Trophoblast cell (in vitro differentiated cells and primary cell): ENCODE results near the gene PHOSPHO1.

Source experiments
- DNase-seq, 2 donors: peaks; one replicate each; pipeline ENCODE4 v3.0.0-alpha.2; 2016
- H2AFZ ChIP-seq: 2 replicates; pipeline ENCODE4 v1.6.1; 2013; ENCODE audit warnings: low read length, moderate library complexity, mild to moderate bottlenecking; ENCODE audit not compliant: insufficient read depth, poor library complexity
- H2AK5ac ChIP-seq: 2 replicates; pipeline ENCODE4 v1.6.1; 2013; ENCODE audit warnings: mild to moderate bottlenecking, low read length
- H2BK120ac ChIP-seq: 2 replicates; pipeline ENCODE4 v1.6.1; 2013; ENCODE audit warnings: low read length, mild to moderate bottlenecking, moderate library complexity; ENCODE audit not compliant: insufficient read depth, poor library complexity
- H2BK12ac ChIP-seq: 2 replicates; pipeline ENCODE4 v1.6.1; 2013; ENCODE audit warnings: mild to moderate bottlenecking, low read length, moderate library complexity
- H2BK5ac ChIP-seq: 2 replicates; pipeline ENCODE4 v1.6.1; 2013; ENCODE audit warnings: low read length, low read depth, moderate library complexity, mild to moderate bottlenecking; ENCODE audit not compliant: poor library complexity
- H3K14ac ChIP-seq: 2 replicates; pipeline ENCODE4 v1.6.1; 2013; ENCODE audit warnings: mild to moderate bottlenecking, low read length
- H3K18ac ChIP-seq: 2 replicates; pipeline ENCODE4 v1.6.1; 2013; ENCODE audit warnings: mild to moderate bottlenecking, low read length
- H3K23ac ChIP-seq: 2 replicates; pipeline ENCODE4 v1.6.1; 2013; ENCODE audit warnings: low read length
- H3K27ac ChIP-seq: 2 replicates; pipeline ENCODE4 v1.5.1; 2013; ENCODE audit warnings: low read depth, mild to moderate bottlenecking, inconsistent platforms, low read length, moderate library complexity
- H3K27me3 ChIP-seq: 2 replicates; pipeline ENCODE4 v1.6.1; 2013; ENCODE audit warnings: inconsistent platforms, mild to moderate bottlenecking, low read length, moderate library complexity; ENCODE audit not compliant: insufficient read depth
- H3K36me3 ChIP-seq, 2 experiments: 1 replicate in 1 of 2; 2 replicates in 1 of 2; pipeline ENCODE4 v1.6.1; 2013; ENCODE audit warnings: low read length in 2 of 2, mild to moderate bottlenecking in 2 of 2, moderate library complexity in 1 of 2; ENCODE audit not compliant: insufficient read depth in 2 of 2, control insufficient read depth in 1 of 2
- H3K4ac ChIP-seq: 2 replicates; pipeline ENCODE4 v1.6.1; 2013; ENCODE audit warnings: low read depth, mild to moderate bottlenecking, low read length, moderate library complexity
- H3K4me1 ChIP-seq, 2 experiments: 1 replicate in 1 of 2; 2 replicates in 1 of 2; pipeline ENCODE4 v1.6.1; 2013; ENCODE audit warnings: low read length in 2 of 2, mild to moderate bottlenecking in 2 of 2, moderate library complexity in 1 of 2; ENCODE audit not compliant: insufficient read depth in 2 of 2, control insufficient read depth in 1 of 2
- H3K4me2 ChIP-seq: 2 replicates; pipeline ENCODE4 v1.6.1; 2013; ENCODE audit warnings: inconsistent platforms, mild to moderate bottlenecking, low read length, moderate library complexity
- H3K4me3 ChIP-seq: 2 replicates; pipeline ENCODE4 v1.5.1; 2013; ENCODE audit warnings: mild to moderate bottlenecking, low read depth, low read length, inconsistent platforms
- H3K79me1 ChIP-seq: one replicate; pipeline ENCODE4 v1.6.1; 2013; ENCODE audit warnings: low read length
- H3K79me2 ChIP-seq: 2 replicates; pipeline ENCODE4 v1.6.1; 2013; ENCODE audit warnings: low read length, mild to moderate bottlenecking; ENCODE audit not compliant: control insufficient read depth, insufficient read depth, poor library complexity
- H3K9ac ChIP-seq: 2 replicates; pipeline ENCODE4 v1.6.1; 2013; ENCODE audit warnings: mild to moderate bottlenecking, low read length
- H3K9me3 ChIP-seq: 2 replicates; pipeline ENCODE4 v1.6.1; 2013; ENCODE audit warnings: low read depth, mild to moderate bottlenecking, control low read depth, inconsistent platforms, low read length; ENCODE audit not compliant: insufficient read depth
- H4K12ac ChIP-seq: 2 replicates; pipeline ENCODE4 v1.6.1; 2013; ENCODE audit warnings: low read depth, mild to moderate bottlenecking, low read length, moderate library complexity
- H4K8ac ChIP-seq: 2 replicates; pipeline ENCODE4 v1.6.1; 2013; ENCODE audit warnings: low read depth, mild to moderate bottlenecking, low read length, moderate library complexity
- H4K91ac ChIP-seq: one replicate; pipeline ENCODE4 v1.6.1; 2013; ENCODE audit warnings: low read depth, mild to moderate bottlenecking, low read length, moderate library complexity
- WGBS: extraction: QIAGEN DNeasy Blood & Tissue Kit; methylation state at CpG from one replicate; pipeline ENCODE4 v1.1.7; 2013; ENCODE audit warnings: missing lambda C conversion rate; ENCODE audit not compliant: insufficient read length, insufficient coverage; ENCODE audit errors: extremely low coverage; 5-methylcytosine and 5-hydroxymethylcytosine counted together

PHOSPHO1 gene

GRCh38 chr17:49240619-49241018, 10.0 kb upstream of the PHOSPHO1 start:
- no peak overlapping the region for H3K4me3 ChIP-seq
- H3K9me3 ChIP-seq = peaks cover 2% of the 10 kb centered on the region
- no peak overlapping the region for H3K27ac ChIP-seq
- no peak overlapping the region for H4K12ac ChIP-seq
- no peak overlapping the region for H3K18ac ChIP-seq
- H3K14ac ChIP-seq = no peak overlapping the region
- no peak overlapping the region for H3K4me2 ChIP-seq
- H2AFZ ChIP-seq = no peak overlapping the region
- H3K36me3 ChIP-seq = no peaks in the 10 kb centered on the region
- no peaks in the 10 kb centered on the region for H3K27me3 ChIP-seq
- H2BK5ac ChIP-seq = no peak overlapping the region
- H3K4ac ChIP-seq = no peak overlapping the region
- H3K4me1 ChIP-seq = peaks cover 3 to 5% of the 10 kb centered on the region in 2 experiments
- DNase-seq = no peak
- WGBS = no CpG with 5 or more reads among the region's 1 CpG
- H2BK12ac ChIP-seq = no peak overlapping the region
- H2BK120ac ChIP-seq = no peak overlapping the region
- no peak overlapping the region for H3K9ac ChIP-seq
- H4K91ac ChIP-seq = no peak overlapping the region
- no peak overlapping the region for H3K23ac ChIP-seq
- no peaks in the 10 kb centered on the region for H3K79me2 ChIP-seq
- H4K8ac ChIP-seq = no peak overlapping the region
- H3K79me1 ChIP-seq = peaks cover 2% of the 10 kb centered on the region
- H2AK5ac ChIP-seq = no peak overlapping the region

- no peak overlapping the region for H2BK12ac ChIP-seq
- peaks cover 2% of the 10 kb centered on the region for H3K79me1 ChIP-seq
- H2AK5ac ChIP-seq = no peak overlapping the region
- H3K4me1 ChIP-seq = peaks cover 5 to 6% of the 10 kb centered on the region in 2 experiments
- H3K18ac ChIP-seq = no peak overlapping the region
- no peaks in the 10 kb centered on the region for H3K79me2 ChIP-seq
- H3K14ac ChIP-seq = no peak overlapping the region
- H3K23ac ChIP-seq = no peak overlapping the region
- H3K4ac ChIP-seq = no peak overlapping the region
- DNase-seq = peak; percentile 32 to 64
- H3K4me3 ChIP-seq = no peak overlapping the region
- H4K91ac ChIP-seq = peak overlapping the region; percentile 63
- no peaks in the 10 kb centered on the region for H3K27me3 ChIP-seq
- H4K12ac ChIP-seq = no peak overlapping the region
- H2AFZ ChIP-seq = no peak overlapping the region
- H3K27ac ChIP-seq = no peak overlapping the region
- no peak overlapping the region for H3K9ac ChIP-seq
- no peak overlapping the region for H3K4me2 ChIP-seq
- WGBS = no CpG with 5 or more reads among the region's 1 CpG
- no peak overlapping the region for H2BK120ac ChIP-seq
- H3K9me3 ChIP-seq = peaks cover 2% of the 10 kb centered on the region
- no peak overlapping the region for H2BK5ac ChIP-seq
- H3K36me3 ChIP-seq = no peaks in the 10 kb centered on the region
- H4K8ac ChIP-seq = no peak overlapping the region
Observed at GRCh38 chr17:49239963-49240362, 9.4 kb upstream of the PHOSPHO1 start.

DNA sequence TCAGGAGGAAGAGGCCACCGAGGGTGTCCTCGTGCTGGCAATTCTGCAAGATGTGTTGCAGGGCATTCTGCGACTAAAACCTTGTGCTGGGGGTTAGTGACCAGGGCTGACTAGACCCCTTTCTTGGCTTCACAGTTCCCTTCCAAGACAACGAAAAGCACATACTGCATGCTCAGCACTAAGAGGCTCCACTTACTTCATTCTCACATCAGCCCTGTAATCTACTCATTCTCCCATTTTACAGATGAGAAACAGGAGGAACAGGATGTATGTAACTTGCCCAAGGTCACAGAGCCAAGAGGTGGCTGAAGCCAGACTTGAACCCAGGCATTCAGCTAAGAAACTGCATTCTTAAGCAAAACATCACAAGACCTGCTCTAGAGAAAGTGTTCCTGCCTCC, 5.3 kb upstream of the PHOSPHO1 start:
- peaks cover 6% of the 10 kb centered on the region for H3K27me3 ChIP-seq
- peak overlapping the region; percentile 43 for H4K8ac ChIP-seq
- H3K4me1 ChIP-seq = peaks cover 6 to 7% of the 10 kb centered on the region in 2 experiments
- peak overlapping the region; percentile 45 for H3K14ac ChIP-seq
- H3K4ac ChIP-seq = no peak overlapping the region
- no peak overlapping the region for H2BK5ac ChIP-seq
- H2BK120ac ChIP-seq = no peak overlapping the region
- WGBS = no CpG with 5 or more reads among the region's 4 CpGs
- H3K9me3 ChIP-seq = peaks cover 2% of the 10 kb centered on the region
- peaks cover 2% of the 10 kb centered on the region for H3K79me1 ChIP-seq
- H2AFZ ChIP-seq = no peak overlapping the region
- no peak overlapping the region for H3K4me3 ChIP-seq
- no peak overlapping the region for H2BK12ac ChIP-seq
- H4K12ac ChIP-seq = no peak overlapping the region
- no peaks in the 10 kb centered on the region for H3K36me3 ChIP-seq
- H3K27ac ChIP-seq = no peak overlapping the region
- no peak overlapping the region for H2AK5ac ChIP-seq
- no peak overlapping the region for H3K23ac ChIP-seq
- peak overlapping the region; percentile 65 for H4K91ac ChIP-seq
- no peak for DNase-seq
- no peaks in the 10 kb centered on the region for H3K79me2 ChIP-seq
- no peak overlapping the region for H3K4me2 ChIP-seq
- H3K18ac ChIP-seq = peak overlapping the region; percentile 55
- no peak overlapping the region for H3K9ac ChIP-seq

DNA sequence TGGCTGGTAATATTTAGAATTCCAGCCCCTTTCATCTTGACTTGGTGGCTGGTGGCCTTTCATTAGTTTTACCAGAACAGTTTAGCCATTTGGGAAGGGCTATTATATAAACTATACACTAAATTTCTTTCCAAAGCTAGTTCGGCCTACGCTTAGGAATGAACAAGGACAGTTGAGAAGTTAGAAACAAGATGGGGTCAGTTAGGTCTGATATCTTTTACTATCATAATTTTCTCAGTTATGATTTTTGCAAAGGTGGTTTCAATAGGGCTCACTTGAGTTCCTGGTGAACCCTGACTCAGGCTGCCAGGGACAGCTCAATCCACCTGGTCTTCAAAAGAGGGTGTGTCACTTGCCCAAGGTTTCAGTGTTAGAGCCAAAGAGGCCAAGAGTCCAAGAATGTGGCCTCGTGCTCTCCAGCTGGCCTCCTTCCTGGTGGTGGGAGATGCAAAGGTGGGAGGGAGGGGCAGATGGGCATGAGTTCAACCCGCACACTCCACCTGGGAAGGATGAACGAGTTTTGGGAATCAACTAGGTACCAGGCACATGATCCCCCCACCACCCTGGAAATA, 4.0 kb upstream of the PHOSPHO1 start:
- Histone ChIP-seq H3K18ac (no peak overlapping the region), H2AFZ (no peak overlapping the region), H2BK120ac (no peak overlapping the region), H2BK5ac (no peak overlapping the region), H3K79me2 (peaks cover 1% of the 10 kb centered on the region), H3K14ac (no peak overlapping the region), H3K4me2 (no peak overlapping the region), H3K23ac (no peak overlapping the region), H3K36me3 (no peaks in the 10 kb centered on the region), H4K8ac (no peak overlapping the region), H3K4me3 (no peak overlapping the region), H4K91ac (no peak overlapping the region), H3K27me3 (peaks cover 17% of the 10 kb centered on the region), H3K9ac (no peak overlapping the region), H3K4ac (no peak overlapping the region), H3K27ac (no peak overlapping the region), H3K4me1 (peaks cover 12 to 13% of the 10 kb centered on the region in 2 experiments), H2BK12ac (no peak overlapping the region), H4K12ac (no peak overlapping the region), H2AK5ac (no peak overlapping the region), H3K79me1 (peaks cover 5% of the 10 kb centered on the region), H3K9me3 (peaks cover 2% of the 10 kb centered on the region)
- no CpG with 5 or more reads among the region's 5 CpGs for WGBS
- no peak for DNase-seq
